GM23248 (cell line): ENCODE data around the gene TMEM259.

Experiments used
- EZH2 ChIP-seq: fragments of 200-600 bp; sonication (generic); IDR thresholded peaks from 2 replicates; pipeline ENCODE4 v1.6.1; 2018; ENCODE audit warnings: antibody characterized with exemption, mild to moderate bottlenecking; ENCODE audit not compliant: insufficient read depth, poor library complexity, severe bottlenecking
- EZH2phosphoT487 ChIP-seq: fragments of 200-600 bp; sonication (generic); IDR thresholded peaks from 2 replicates; pipeline ENCODE4 v1.6.1; 2018; ENCODE audit warnings: antibody characterized with exemption, moderate library complexity, mild to moderate bottlenecking, low read depth; ENCODE audit not compliant: insufficient read depth

GRCh38 chr19:1000591-1001537 is 20.1 kb downstream of the TMEM259 start:
- TF ChIP-seq EZH2phosphoT487 (no peak), EZH2 (peak; percentile 28)
